Gastroesophageal sphincter (tissue), 3 donors: ENCODE measurements around the gene TNN.

Source experiments
- CTCF ChIP-seq, 4 experiments: fragments of 200-600 bp in 2 of 4; fragments of 450-650 bp in 2 of 4; sonication (generic) in 1 of 4; IDR thresholded peaks; one replicate each; pipeline ENCODE4 v1.5.1; 2017 to 2019; ENCODE audit warnings: antibody characterized with exemption in 4 of 4, mild to moderate bottlenecking in 2 of 4, moderate library complexity in 2 of 4
- POLR2A ChIP-seq, 2 donors: fragments of 450-650 bp; IDR thresholded peaks; one replicate each; pipeline ENCODE4 v1.6.1; 2017; ENCODE audit warnings: antibody characterized with exemption in 2 of 2, mild to moderate bottlenecking in 2 of 2, moderate library complexity in 1 of 2

GRCh38 chr1:175183586-175183985 lies 116.0 kb downstream of the TNN start:
- TF ChIP-seq POLR2A (IDR thresholded peaks at IDR 0.05) (no peak), CTCF (IDR thresholded peaks at IDR 0.05) (no peak)
